HL-60 (cell line): ENCODE data around the gene XXYLT1.

ENCODE experiments used
- CTCF ChIP-seq: IDR thresholded peaks from one replicate; pipeline ENCODE4 v1.5.1; 2011; ENCODE audit warnings: low read length, control low read depth, inconsistent platforms; ENCODE audit not compliant: insufficient read depth
- POLR2AphosphoS5 ChIP-seq: IDR thresholded peaks from 2 replicates; pipeline ENCODE4 v1.6.1; 2012; ENCODE audit warnings: low read depth
- SPI1 ChIP-seq: IDR thresholded peaks from 2 replicates; pipeline ENCODE4 v1.6.1; 2012; ENCODE audit warnings: low read depth, mild to moderate bottlenecking, borderline replicate concordance

- TF ChIP-seq CTCF (no peak), POLR2AphosphoS5 (no peak), SPI1 (no peak)
Measured at GRCh38 chr3:195129072-195129643, 141.8 kb downstream of the XXYLT1 start.
